ENCODE results near the gene MED13. TPM values are rescaled to one million over a fixed set of nuclear protein-coding genes. Genes with fewer than 3 reads are reported as not detected.

The MED13 gene
- total and polyA plus RNA-seq, 4 experiments from 2014 or later = 1.8 to 85.4 (median 41.1) TPM

- Mint-ChIP-seq H3K4me3 (peak overlapping the region in 2 of 8 donors; percentile 3 to 24), H3K27me3 (no peaks in the 10 kb centered on the region), H3K36me3 (no peaks in the 10 kb centered on the region), H3K4me1 (peaks cover 8 to 18% (median 11%) of the 10 kb centered on the region in 4 donors), H3K27ac (peak overlapping the region in 3 of 7 donors; percentile 8 to 54 (median 9)), H3K9me3 (no peaks in the 10 kb centered on the region)
- no peak for DNase-seq
- no peaks in the 10 kb centered on the region for H3K27me3 ChIP-seq (ENCODE audit: insufficient read depth, low read length)
- H3K27ac ChIP-seq (ENCODE audit: low read depth, low read length) = no peak overlapping the region
- H3K4me1 ChIP-seq (ENCODE audit: insufficient read depth, low read length) = peaks cover 11% of the 10 kb centered on the region
- H3K9me3 ChIP-seq (ENCODE audit: control insufficient read depth in 1 of 2, low read length in 2 of 2) = no peaks in the 10 kb centered on the region
- no peak overlapping the region for H3K4me3 ChIP-seq (ENCODE audit: low read length in 2 of 2)
- no peaks in the 10 kb centered on the region for H3K36me3 ChIP-seq (ENCODE audit: insufficient read depth, low read length)
- ChIA-PET POLR2A (ENCODE audit: partially characterized antibody) (no interaction called here), CTCF (ENCODE audit: partially characterized antibody) (interaction anchor here (0.8 kb wide), 1 partner anchor 11 kb away, joined by 3 read pairs; no protein-coding TSS in a partner anchor)
- intact Hi-C loops (cut with micrococcal nuclease) = no loop called here
Measured at GRCh38 chr17:62098623-62099231, 33.6 kb upstream of the MED13 start.

GRCh38 chr17:62096401-62096670, 31.3 kb upstream of the MED13 start:
- H3K4me3 Mint-ChIP-seq = no peak overlapping the region
- ChIA-PET POLR2A (ENCODE audit: partially characterized antibody) (no interaction called here), CTCF (ENCODE audit: partially characterized antibody) (interaction anchor here (0.7 kb wide), 1 partner anchor 9 kb away, joined by 3 read pairs; no protein-coding TSS in a partner anchor)
- Histone ChIP-seq H3K4me1 (ENCODE audit: insufficient read depth, low read length) (peaks cover 11% of the 10 kb centered on the region), H3K36me3 (ENCODE audit: insufficient read depth, low read length) (no peaks in the 10 kb centered on the region), H3K4me3 (ENCODE audit: low read length in 2 of 2) (no peak overlapping the region), H3K27me3 (ENCODE audit: insufficient read depth, low read length) (no peaks in the 10 kb centered on the region), H3K27ac (ENCODE audit: low read depth, low read length) (no peak overlapping the region), H3K9me3 (ENCODE audit: control insufficient read depth in 1 of 2, low read length in 2 of 2) (no peaks in the 10 kb centered on the region)
- no peaks in the 10 kb centered on the region for H3K36me3 Mint-ChIP-seq
- H3K4me1 Mint-ChIP-seq = peaks cover 8 to 18% (median 11%) of the 10 kb centered on the region in 4 donors
- no peak overlapping the region for H3K27ac Mint-ChIP-seq
- H3K9me3 Mint-ChIP-seq = no peaks in the 10 kb centered on the region
- intact Hi-C loops (cut with micrococcal nuclease) = no loop called here
- no peaks in the 10 kb centered on the region for H3K27me3 Mint-ChIP-seq
- no peak for DNase-seq

- H3K9me3 ChIP-seq (ENCODE audit: control insufficient read depth in 1 of 2, low read length in 2 of 2) = no peaks in the 10 kb centered on the region
- no peak overlapping the region for H3K27ac Mint-ChIP-seq
- no peaks in the 10 kb centered on the region for H3K36me3 Mint-ChIP-seq
- no peaks in the 10 kb centered on the region for H3K9me3 Mint-ChIP-seq
- H3K27me3 Mint-ChIP-seq = no peaks in the 10 kb centered on the region
- ChIA-PET POLR2A (ENCODE audit: partially characterized antibody) (no interaction called here), CTCF (ENCODE audit: partially characterized antibody) (interaction anchor here (1.1 to 1.9 kb wide), 2 partner anchors 9 to 15 kb away, joined by 3 to 4 read pairs; no protein-coding TSS in a partner anchor)
- H3K4me1 Mint-ChIP-seq = peaks cover 8 to 18% (median 11%) of the 10 kb centered on the region in 4 donors
- no peak overlapping the region for H3K4me3 ChIP-seq (ENCODE audit: low read length in 2 of 2)
- no peaks in the 10 kb centered on the region for H3K36me3 ChIP-seq (ENCODE audit: insufficient read depth, low read length)
- peaks cover 10% of the 10 kb centered on the region for H3K4me1 ChIP-seq (ENCODE audit: insufficient read depth, low read length)
- no peak overlapping the region for H3K4me3 Mint-ChIP-seq
- DNase-seq = no peak
- intact Hi-C loops (cut with micrococcal nuclease) = no loop called here
- no peaks in the 10 kb centered on the region for H3K27me3 ChIP-seq (ENCODE audit: insufficient read depth, low read length)
- H3K27ac ChIP-seq (ENCODE audit: low read depth, low read length) = no peak overlapping the region
Measured at GRCh38 chr17:62094175-62094574, 29.1 kb upstream of the MED13 start.

GRCh38 chr17:62093188-62094155, 28.4 kb upstream of the MED13 start:
- Histone ChIP-seq H3K27ac (ENCODE audit: low read depth, low read length) (no peak overlapping the region), H3K4me1 (ENCODE audit: insufficient read depth, low read length) (peaks cover 3% of the 10 kb centered on the region), H3K36me3 (ENCODE audit: insufficient read depth, low read length) (no peaks in the 10 kb centered on the region), H3K27me3 (ENCODE audit: insufficient read depth, low read length) (no peaks in the 10 kb centered on the region), H3K9me3 (ENCODE audit: control insufficient read depth in 1 of 2, low read length in 2 of 2) (no peaks in the 10 kb centered on the region), H3K4me3 (ENCODE audit: low read length in 2 of 2) (no peak overlapping the region)
- Mint-ChIP-seq H3K4me1 (peaks cover 2 to 12% (median 4%) of the 10 kb centered on the region in 4 donors), H3K27me3 (no peaks in the 10 kb centered on the region), H3K27ac (no peak overlapping the region), H3K9me3 (no peaks in the 10 kb centered on the region), H3K4me3 (no peak overlapping the region), H3K36me3 (no peaks in the 10 kb centered on the region)
- POLR2A ChIA-PET (ENCODE audit: partially characterized antibody) = no interaction called here
- no peak for DNase-seq
- CTCF ChIA-PET (ENCODE audit: partially characterized antibody) = interaction anchor here (1.9 kb wide), 1 partner anchor 10 kb away, joined by 4 read pairs; no protein-coding TSS in a partner anchor
- intact Hi-C loops (cut with micrococcal nuclease) = no loop called here

- Histone ChIP-seq H3K36me3 (ENCODE audit: insufficient read depth, low read length) (no peaks in the 10 kb centered on the region), H3K27me3 (ENCODE audit: insufficient read depth, low read length) (no peaks in the 10 kb centered on the region), H3K4me1 (ENCODE audit: insufficient read depth, low read length) (no peaks in the 10 kb centered on the region), H3K9me3 (ENCODE audit: control insufficient read depth in 1 of 2, low read length in 2 of 2) (no peaks in the 10 kb centered on the region), H3K4me3 (ENCODE audit: low read length in 2 of 2) (no peak overlapping the region), H3K27ac (ENCODE audit: low read depth, low read length) (no peak overlapping the region)
- CTCF ChIA-PET (ENCODE audit: partially characterized antibody) = interaction anchor here (1.9 kb wide), 1 partner anchor 11 kb away, joined by 4 read pairs; no protein-coding TSS in a partner anchor
- Mint-ChIP-seq H3K27me3 (no peaks in the 10 kb centered on the region), H3K36me3 (no peaks in the 10 kb centered on the region), H3K27ac (no peak overlapping the region), H3K4me3 (no peak overlapping the region), H3K4me1 (peaks cover 0 to 6% (median 1%) of the 10 kb centered on the region in 4 donors), H3K9me3 (no peaks in the 10 kb centered on the region)
- intact Hi-C loops (cut with micrococcal nuclease) = no loop called here
- DNase-seq = no peak
- POLR2A ChIA-PET (ENCODE audit: partially characterized antibody) = no interaction called here
Measured at GRCh38 chr17:62092784-62093183, 27.7 kb upstream of the MED13 start.

GRCh38 chr17:62091804-62092203, 26.7 kb upstream of the MED13 start:
- no peak overlapping the region for H3K27ac ChIP-seq (ENCODE audit: low read depth, low read length)
- no peaks in the 10 kb centered on the region for H3K36me3 ChIP-seq (ENCODE audit: insufficient read depth, low read length)
- DNase-seq = no peak
- Mint-ChIP-seq H3K27ac (no peak overlapping the region), H3K36me3 (no peaks in the 10 kb centered on the region), H3K4me1 (peaks cover 0 to 4% (median 0%) of the 10 kb centered on the region in 4 donors), H3K9me3 (no peaks in the 10 kb centered on the region), H3K27me3 (no peaks in the 10 kb centered on the region), H3K4me3 (no peak overlapping the region)
- H3K4me3 ChIP-seq (ENCODE audit: low read length in 2 of 2) = no peak overlapping the region
- CTCF ChIA-PET (ENCODE audit: partially characterized antibody) = no interaction called here
- no peaks in the 10 kb centered on the region for H3K27me3 ChIP-seq (ENCODE audit: insufficient read depth, low read length)
- no peaks in the 10 kb centered on the region for H3K9me3 ChIP-seq (ENCODE audit: control insufficient read depth in 1 of 2, low read length in 2 of 2)
- intact Hi-C loops (cut with micrococcal nuclease) = no loop called here
- POLR2A ChIA-PET (ENCODE audit: partially characterized antibody) = no interaction called here
- no peaks in the 10 kb centered on the region for H3K4me1 ChIP-seq (ENCODE audit: insufficient read depth, low read length)

- no peaks in the 10 kb centered on the region for H3K27me3 ChIP-seq (ENCODE audit: insufficient read depth, low read length)
- no peaks in the 10 kb centered on the region for H3K27me3 Mint-ChIP-seq
- no peak for DNase-seq
- CTCF ChIA-PET (ENCODE audit: partially characterized antibody) = no interaction called here
- intact Hi-C loops (cut with micrococcal nuclease) = no loop called here
- no peaks in the 10 kb centered on the region for H3K36me3 ChIP-seq (ENCODE audit: insufficient read depth, low read length)
- H3K4me3 Mint-ChIP-seq = no peak overlapping the region
- no peaks in the 10 kb centered on the region for H3K4me1 ChIP-seq (ENCODE audit: insufficient read depth, low read length)
- H3K4me1 Mint-ChIP-seq = peaks cover 2 to 8% (median 3%) of the 10 kb centered on the region in 4 donors
- no peaks in the 10 kb centered on the region for H3K9me3 ChIP-seq (ENCODE audit: control insufficient read depth in 1 of 2, low read length in 2 of 2)
- POLR2A ChIA-PET (ENCODE audit: partially characterized antibody) = no interaction called here
- no peak overlapping the region for H3K27ac ChIP-seq (ENCODE audit: low read depth, low read length)
- H3K36me3 Mint-ChIP-seq = no peaks in the 10 kb centered on the region
- H3K4me3 ChIP-seq (ENCODE audit: low read length in 2 of 2) = no peak overlapping the region
- H3K27ac Mint-ChIP-seq = no peak overlapping the region
- H3K9me3 Mint-ChIP-seq = no peaks in the 10 kb centered on the region
Measured at GRCh38 chr17:62090868-62091267, 25.8 kb upstream of the MED13 start.
